HepG2 (cell line): Measurements from ENCODE around the gene FOXA1. TPM values are rescaled to one million over a fixed set of nuclear protein-coding genes. Genes with fewer than 3 reads are reported as not detected.
A peak's percentile ranks its signal among the peaks of the same experiment; 100 is the strongest.

Experiments
- KDM1A ChIP-seq: IDR thresholded peaks from 2 replicates; pipeline ENCODE4 v1.6.1; 2016; ENCODE audit warnings: missing compliant biosample characterization
- KLF16 ChIP-seq, 2 experiments: sonication (generic) in 1 of 2; formaldehyde crosslinking in 1 of 2; IDR thresholded peaks; 2 replicates each; pipeline versions ENCODE4 v1.6.1 to v1.8.0; 2016 to 2023; ENCODE audit warnings: missing genetic modification reagents in 2 of 2, missing compliant biosample characterization in 1 of 2
- SP2 ChIP-seq: sonication (generic); formaldehyde crosslinking; IDR thresholded peaks from 2 replicates; pipeline ENCODE4 v1.5.1; 2020; ENCODE audit warnings: mild to moderate bottlenecking, missing genetic modification reagents
- SP4 ChIP-seq: sonication (generic); formaldehyde crosslinking; IDR thresholded peaks from 2 replicates; pipeline ENCODE4 v1.8.1; 2023; ENCODE audit warnings: mild to moderate bottlenecking, missing genetic modification reagents
- ZFP90 ChIP-seq: sonication (generic); formaldehyde crosslinking; IDR thresholded peaks from 2 replicates; pipeline ENCODE4 v1.8.0; 2022; ENCODE audit warnings: missing genetic modification reagents, mild to moderate bottlenecking, inconsistent platforms, borderline replicate concordance
- polyA plus RNA-seq, 8 experiments: library from polyadenylated mRNA; depleted of rRNA in 3 of 8; stranded (reverse) in 7 of 8; unstranded in 1 of 8; fragments of >200 nt; fragmentation: Illumina TruSeq in 4 of 8; extraction: Trizol in 4 of 8; gene quantifications; 2 replicates each; pipeline versions ENCODE4 v1.2.1 to v1.2.3, GENCODE V29; 2011 to 2016; ENCODE audit warnings: low read depth in 4 of 8, missing spikeins in 1 of 8, mixed read lengths in 1 of 8; ENCODE audit not compliant: insufficient read depth in 1 of 8
- total RNA-seq, 5 experiments: library from RNA; depleted of rRNA; stranded (reverse); fragments of >200 nt; fragmentation: Illumina TruSeq; extraction: Trizol; gene quantifications; 2 replicates each; pipeline ENCODE4 v1.2.3, GENCODE V29; 2016; ENCODE audit warnings: low read depth in 1 of 5
- TF ChIP-seq, protein P1 (sequence below): sonication (generic); formaldehyde crosslinking; IDR thresholded peaks from 2 replicates; pipeline ENCODE4 v1.5.0; 2020; ENCODE audit warnings: mild to moderate bottlenecking, missing genetic modification reagents, borderline replicate concordance
- TF ChIP-seq, protein P2 (sequence below): IDR thresholded peaks from 2 replicates; pipeline ENCODE4 v1.6.1; 2016
- TF ChIP-seq, protein P3 (sequence below): sonication (generic); formaldehyde crosslinking; IDR thresholded peaks from 2 replicates; pipeline ENCODE4 v1.4.0; 2020; ENCODE audit warnings: missing genetic modification reagents, mild to moderate bottlenecking, borderline replicate concordance
- TF ChIP-seq, protein P4 (sequence below): sonication (generic); formaldehyde crosslinking; IDR thresholded peaks from 2 replicates; pipeline ENCODE4 v1.5.1; 2020; ENCODE audit warnings: missing genetic modification reagents, mild to moderate bottlenecking, borderline replicate concordance
- TF ChIP-seq, protein P5 (sequence below): IDR thresholded peaks from 2 replicates; pipeline ENCODE4 v1.6.1; 2016; ENCODE audit warnings: missing compliant biosample characterization, missing genetic modification reagents, borderline replicate concordance

FOXA1 gene
- total and polyA plus RNA-seq, 2 of the 13 experiments (the other 11 are each of a cell fraction or from before 2014, with no cell fraction given): 43.4 to 58.6 TPM

DNA sequence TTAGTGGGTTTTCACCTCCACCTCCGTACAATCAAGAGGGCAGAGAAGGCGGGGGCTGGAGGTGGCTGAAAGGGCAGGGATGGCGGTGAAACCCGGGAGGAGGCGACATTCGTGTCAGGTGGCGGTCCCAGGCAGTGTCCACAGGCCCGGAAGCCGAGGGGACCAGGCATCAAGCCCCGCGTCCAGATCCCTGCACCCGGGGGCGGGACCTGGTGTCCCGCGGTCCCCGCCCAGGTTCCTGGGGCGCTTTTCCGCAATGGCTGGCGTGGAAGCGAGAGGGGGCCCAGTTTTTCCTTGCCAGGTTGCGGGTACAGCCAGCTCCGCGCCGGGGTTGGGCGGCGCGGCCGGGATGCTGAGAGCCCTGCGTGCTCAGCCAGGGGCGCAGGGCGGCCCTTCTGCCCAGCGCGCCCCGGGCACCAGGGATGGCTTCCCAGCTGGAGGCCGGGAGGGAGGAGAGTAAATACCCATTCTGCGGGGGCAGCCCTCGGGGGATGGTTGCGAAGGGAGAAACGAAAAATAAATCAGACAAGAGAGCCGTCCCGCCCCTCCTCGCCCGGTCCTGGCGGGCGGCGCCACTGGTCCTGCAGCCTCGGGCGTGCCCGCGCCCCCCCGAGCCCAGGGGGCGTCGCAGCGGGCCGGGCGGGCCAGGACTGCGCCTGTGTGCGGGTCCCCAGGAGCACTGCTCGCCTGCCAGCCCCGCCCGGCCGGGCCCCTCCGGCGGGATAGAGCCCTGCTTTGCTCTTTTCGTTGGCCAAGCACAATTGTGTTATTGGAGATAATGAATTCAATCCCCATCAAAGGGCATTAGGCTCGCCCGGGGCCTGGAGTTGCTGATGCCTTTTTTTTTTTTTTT, 11.5 kb downstream of the FOXA1 start (continued):
- TF ChIP-seq, protein P1, sequence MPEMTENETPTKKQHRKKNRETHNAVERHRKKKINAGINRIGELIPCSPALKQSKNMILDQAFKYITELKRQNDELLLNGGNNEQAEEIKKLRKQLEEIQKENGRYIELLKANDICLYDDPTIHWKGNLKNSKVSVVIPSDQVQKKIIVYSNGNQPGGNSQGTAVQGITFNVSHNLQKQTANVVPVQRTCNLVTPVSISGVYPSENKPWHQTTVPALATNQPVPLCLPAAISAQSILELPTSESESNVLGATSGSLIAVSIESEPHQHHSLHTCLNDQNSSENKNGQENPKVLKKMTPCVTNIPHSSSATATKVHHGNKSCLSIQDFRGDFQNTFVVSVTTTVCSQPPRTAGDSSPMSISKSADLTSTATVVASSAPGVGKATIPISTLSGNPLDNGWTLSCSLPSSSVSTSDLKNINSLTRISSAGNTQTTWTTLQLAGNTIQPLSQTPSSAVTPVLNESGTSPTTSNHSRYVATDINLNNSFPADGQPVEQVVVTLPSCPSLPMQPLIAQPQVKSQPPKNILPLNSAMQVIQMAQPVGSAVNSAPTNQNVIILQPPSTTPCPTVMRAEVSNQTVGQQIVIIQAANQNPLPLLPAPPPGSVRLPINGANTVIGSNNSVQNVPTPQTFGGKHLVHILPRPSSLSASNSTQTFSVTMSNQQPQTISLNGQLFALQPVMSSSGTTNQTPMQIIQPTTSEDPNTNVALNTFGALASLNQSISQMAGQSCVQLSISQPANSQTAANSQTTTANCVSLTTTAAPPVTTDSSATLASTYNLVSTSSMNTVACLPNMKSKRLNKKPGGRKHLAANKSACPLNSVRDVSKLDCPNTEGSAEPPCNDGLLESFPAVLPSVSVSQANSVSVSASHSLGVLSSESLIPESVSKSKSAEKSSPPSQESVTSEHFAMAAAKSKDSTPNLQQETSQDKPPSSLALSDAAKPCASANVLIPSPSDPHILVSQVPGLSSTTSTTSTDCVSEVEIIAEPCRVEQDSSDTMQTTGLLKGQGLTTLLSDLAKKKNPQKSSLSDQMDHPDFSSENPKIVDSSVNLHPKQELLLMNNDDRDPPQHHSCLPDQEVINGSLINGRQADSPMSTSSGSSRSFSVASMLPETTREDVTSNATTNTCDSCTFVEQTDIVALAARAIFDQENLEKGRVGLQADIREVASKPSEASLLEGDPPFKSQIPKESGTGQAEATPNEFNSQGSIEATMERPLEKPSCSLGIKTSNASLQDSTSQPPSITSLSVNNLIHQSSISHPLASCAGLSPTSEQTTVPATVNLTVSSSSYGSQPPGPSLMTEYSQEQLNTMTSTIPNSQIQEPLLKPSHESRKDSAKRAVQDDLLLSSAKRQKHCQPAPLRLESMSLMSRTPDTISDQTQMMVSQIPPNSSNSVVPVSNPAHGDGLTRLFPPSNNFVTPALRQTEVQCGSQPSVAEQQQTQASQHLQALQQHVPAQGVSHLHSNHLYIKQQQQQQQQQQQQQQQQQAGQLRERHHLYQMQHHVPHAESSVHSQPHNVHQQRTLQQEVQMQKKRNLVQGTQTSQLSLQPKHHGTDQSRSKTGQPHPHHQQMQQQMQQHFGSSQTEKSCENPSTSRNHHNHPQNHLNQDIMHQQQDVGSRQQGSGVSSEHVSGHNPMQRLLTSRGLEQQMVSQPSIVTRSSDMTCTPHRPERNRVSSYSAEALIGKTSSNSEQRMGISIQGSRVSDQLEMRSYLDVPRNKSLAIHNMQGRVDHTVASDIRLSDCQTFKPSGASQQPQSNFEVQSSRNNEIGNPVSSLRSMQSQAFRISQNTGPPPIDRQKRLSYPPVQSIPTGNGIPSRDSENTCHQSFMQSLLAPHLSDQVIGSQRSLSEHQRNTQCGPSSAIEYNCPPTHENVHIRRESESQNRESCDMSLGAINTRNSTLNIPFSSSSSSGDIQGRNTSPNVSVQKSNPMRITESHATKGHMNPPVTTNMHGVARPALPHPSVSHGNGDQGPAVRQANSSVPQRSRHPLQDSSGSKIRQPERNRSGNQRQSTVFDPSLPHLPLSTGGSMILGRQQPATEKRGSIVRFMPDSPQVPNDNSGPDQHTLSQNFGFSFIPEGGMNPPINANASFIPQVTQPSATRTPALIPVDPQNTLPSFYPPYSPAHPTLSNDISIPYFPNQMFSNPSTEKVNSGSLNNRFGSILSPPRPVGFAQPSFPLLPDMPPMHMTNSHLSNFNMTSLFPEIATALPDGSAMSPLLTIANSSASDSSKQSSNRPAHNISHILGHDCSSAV (CRISPR knock-in tag): no peak
- TF ChIP-seq, protein P2, sequence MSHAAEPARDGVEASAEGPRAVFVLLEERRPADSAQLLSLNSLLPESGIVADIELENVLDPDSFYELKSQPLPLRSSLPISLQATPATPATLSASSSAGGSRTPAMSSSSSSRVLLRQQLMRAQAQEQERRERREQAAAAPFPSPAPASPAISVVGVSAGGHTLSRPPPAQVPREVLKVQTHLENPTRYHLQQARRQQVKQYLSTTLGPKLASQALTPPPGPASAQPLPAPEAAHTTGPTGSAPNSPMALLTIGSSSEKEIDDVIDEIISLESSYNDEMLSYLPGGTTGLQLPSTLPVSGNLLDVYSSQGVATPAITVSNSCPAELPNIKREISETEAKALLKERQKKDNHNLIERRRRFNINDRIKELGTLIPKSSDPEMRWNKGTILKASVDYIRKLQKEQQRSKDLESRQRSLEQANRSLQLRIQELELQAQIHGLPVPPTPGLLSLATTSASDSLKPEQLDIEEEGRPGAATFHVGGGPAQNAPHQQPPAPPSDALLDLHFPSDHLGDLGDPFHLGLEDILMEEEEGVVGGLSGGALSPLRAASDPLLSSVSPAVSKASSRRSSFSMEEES: peak; percentile 44; the same call in 1 of the 2 replicates
- TF ChIP-seq ZFP90: 0 out of 2 replicates have a peak, but pooled peaks have one; percentile 43
- TF ChIP-seq SP2 (CRISPR knock-in tag): no peak
- TF ChIP-seq KLF16 (CRISPR knock-in tag; IDR thresholded peaks at IDR 0.05): peak in 1 of 2 experiments; percentile 15; a peak in 1 of 4 replicates
- TF ChIP-seq, protein P3, sequence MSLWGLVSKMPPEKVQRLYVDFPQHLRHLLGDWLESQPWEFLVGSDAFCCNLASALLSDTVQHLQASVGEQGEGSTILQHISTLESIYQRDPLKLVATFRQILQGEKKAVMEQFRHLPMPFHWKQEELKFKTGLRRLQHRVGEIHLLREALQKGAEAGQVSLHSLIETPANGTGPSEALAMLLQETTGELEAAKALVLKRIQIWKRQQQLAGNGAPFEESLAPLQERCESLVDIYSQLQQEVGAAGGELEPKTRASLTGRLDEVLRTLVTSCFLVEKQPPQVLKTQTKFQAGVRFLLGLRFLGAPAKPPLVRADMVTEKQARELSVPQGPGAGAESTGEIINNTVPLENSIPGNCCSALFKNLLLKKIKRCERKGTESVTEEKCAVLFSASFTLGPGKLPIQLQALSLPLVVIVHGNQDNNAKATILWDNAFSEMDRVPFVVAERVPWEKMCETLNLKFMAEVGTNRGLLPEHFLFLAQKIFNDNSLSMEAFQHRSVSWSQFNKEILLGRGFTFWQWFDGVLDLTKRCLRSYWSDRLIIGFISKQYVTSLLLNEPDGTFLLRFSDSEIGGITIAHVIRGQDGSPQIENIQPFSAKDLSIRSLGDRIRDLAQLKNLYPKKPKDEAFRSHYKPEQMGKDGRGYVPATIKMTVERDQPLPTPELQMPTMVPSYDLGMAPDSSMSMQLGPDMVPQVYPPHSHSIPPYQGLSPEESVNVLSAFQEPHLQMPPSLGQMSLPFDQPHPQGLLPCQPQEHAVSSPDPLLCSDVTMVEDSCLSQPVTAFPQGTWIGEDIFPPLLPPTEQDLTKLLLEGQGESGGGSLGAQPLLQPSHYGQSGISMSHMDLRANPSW: no peak
- 0 out of 2 replicates have a peak, but pooled peaks have one; percentile 61 for TF ChIP-seq KDM1A (CRISPR knock-in tag)
- TF ChIP-seq, protein P4, sequence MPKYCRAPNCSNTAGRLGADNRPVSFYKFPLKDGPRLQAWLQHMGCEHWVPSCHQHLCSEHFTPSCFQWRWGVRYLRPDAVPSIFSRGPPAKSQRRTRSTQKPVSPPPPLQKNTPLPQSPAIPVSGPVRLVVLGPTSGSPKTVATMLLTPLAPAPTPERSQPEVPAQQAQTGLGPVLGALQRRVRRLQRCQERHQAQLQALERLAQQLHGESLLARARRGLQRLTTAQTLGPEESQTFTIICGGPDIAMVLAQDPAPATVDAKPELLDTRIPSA (CRISPR knock-in tag): no peak
- TF ChIP-seq, protein P5, sequence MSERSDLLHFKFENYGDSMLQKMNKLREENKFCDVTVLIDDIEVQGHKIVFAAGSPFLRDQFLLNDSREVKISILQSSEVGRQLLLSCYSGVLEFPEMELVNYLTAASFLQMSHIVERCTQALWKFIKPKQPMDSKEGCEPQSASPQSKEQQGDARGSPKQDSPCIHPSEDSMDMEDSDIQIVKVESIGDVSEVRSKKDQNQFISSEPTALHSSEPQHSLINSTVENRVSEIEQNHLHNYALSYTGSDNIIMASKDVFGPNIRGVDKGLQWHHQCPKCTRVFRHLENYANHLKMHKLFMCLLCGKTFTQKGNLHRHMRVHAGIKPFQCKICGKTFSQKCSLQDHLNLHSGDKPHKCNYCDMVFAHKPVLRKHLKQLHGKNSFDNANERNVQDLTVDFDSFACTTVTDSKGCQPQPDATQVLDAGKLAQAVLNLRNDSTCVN: no peak
- peak; percentile 26; the same call in 1 of the 2 replicates for TF ChIP-seq SP4 (CRISPR knock-in tag)
